K562 (cell line): ENCODE results near the gene RBP3. TPM values are rescaled to one million over a fixed set of nuclear protein-coding genes. Genes with fewer than 3 reads are reported as not detected.
A peak's percentile ranks its signal among the peaks of the same experiment; 100 is the strongest.

Experiments used
- C11orf30 ChIP-seq: fragments of 450-650 bp; IDR thresholded peaks from 2 replicates; pipeline ENCODE4 v1.6.1; 2016; ENCODE audit warnings: low read depth, mild to moderate bottlenecking
- CHD7 ChIP-seq: fragments of 200-600 bp; sonication (generic); IDR thresholded peaks from one replicate; pipeline ENCODE4 v1.6.1; 2012; ENCODE audit warnings: mild to moderate bottlenecking, low read depth, low read length, inconsistent platforms
- FOXP1 ChIP-seq: sonication (generic); formaldehyde crosslinking; IDR thresholded peaks from 2 replicates; pipeline ENCODE4 v1.8.0; 2022; ENCODE audit warnings: mild to moderate bottlenecking, missing genetic modification reagents
- JUN ChIP-seq, 2 experiments: sonication (generic) in 1 of 2; formaldehyde crosslinking in 1 of 2; IDR thresholded peaks; 2 replicates each; pipeline versions ENCODE4 v1.6.1 to v1.8.0; 2012 to 2022; ENCODE audit warnings: borderline replicate concordance in 2 of 2, mild to moderate bottlenecking in 2 of 2, improper control_type of control experiment in 1 of 2, low read depth in 1 of 2, low read length in 1 of 2, missing genetic modification reagents in 1 of 2
- JUNB ChIP-seq: fragments of 450-650 bp; formaldehyde crosslinking; conservative IDR thresholded peaks from 2 replicates; pipeline ENCODE4 v1.4.0; 2020; ENCODE audit warnings: mild to moderate bottlenecking
- NR4A1 ChIP-seq, 2 experiments: fragments of 250-450 bp in 1 of 2; fragments of 450-650 bp in 1 of 2; sonication (Bioruptor Pico) in 1 of 2; IDR thresholded peaks; 2 replicates each; pipeline versions ENCODE4 v1.4.0 to v1.6.1; 2016 to 2020; ENCODE audit warnings: mild to moderate bottlenecking in 2 of 2, missing compliant biosample characterization in 1 of 2, missing genetic modification characterization in 1 of 2, moderate library complexity in 1 of 2
- POLR3A ChIP-seq: IDR thresholded peaks from 2 replicates; pipeline ENCODE4 v1.6.1; 2011; ENCODE audit warnings: borderline replicate concordance, mild to moderate bottlenecking, moderate library complexity; ENCODE audit not compliant: insufficient read length, insufficient read depth; ENCODE audit errors: extremely low read depth
- POU5F1 ChIP-seq: fragments of 150-350 bp; IDR thresholded peaks from 2 replicates; pipeline ENCODE4 v1.6.1; 2014; ENCODE audit warnings: borderline replicate concordance, low read length, low read depth, mild to moderate bottlenecking; ENCODE audit not compliant: partially characterized antibody
- RBM39 ChIP-seq: fragments of 200-400 bp; formaldehyde crosslinking; optimal IDR thresholded peaks from 2 replicates; pipeline ENCODE3; 2018; ENCODE audit warnings: low read depth, low read length
- SMAD1 ChIP-seq: fragments of 150-350 bp; IDR thresholded peaks from 2 replicates; pipeline ENCODE4 v1.6.1; 2014; ENCODE audit warnings: low read length, low read depth; ENCODE audit not compliant: partially characterized antibody
- TGIF2 ChIP-seq: sonication (generic); formaldehyde crosslinking; IDR thresholded peaks from 2 replicates; pipeline ENCODE4 v1.8.1; 2022; ENCODE audit warnings: mild to moderate bottlenecking, missing genetic modification reagents, moderate library complexity
- YBX1 ChIP-seq: fragments of 450-650 bp; IDR thresholded peaks from 2 replicates; pipeline ENCODE4 v1.7.1; 2016; ENCODE audit warnings: mild to moderate bottlenecking
- ZC3H11A ChIP-seq: IDR thresholded peaks from 2 replicates; pipeline ENCODE4 v1.6.1; 2012; ENCODE audit warnings: low read depth, low read length, improper control_type of control experiment
- ZNF277 ChIP-seq: fragments of 250-450 bp; sonication (Bioruptor Pico); IDR thresholded peaks from 2 replicates; pipeline ENCODE4 v1.8.0; 2022; ENCODE audit warnings: inconsistent platforms, mild to moderate bottlenecking, moderate library complexity, borderline replicate concordance
- polyA plus RNA-seq, 8 experiments: library from polyadenylated mRNA; depleted of rRNA in 4 of 8; stranded (reverse) in 5 of 8; unstranded in 3 of 8; fragments of >200 nt; fragmentation: Nextera tagmentation in 2 of 8; fragmentation: Illumina TruSeq in 1 of 8; extraction: Ambion mirVana in 2 of 8; extraction: Trizol in 1 of 8; gene quantifications; 2 replicates each; pipeline versions ENCODE4 v1.2.1 to v1.2.3, GENCODE V29; 2011 to 2014; ENCODE audit warnings: inconsistent platforms in 1 of 8, missing spikeins in 1 of 8
- total RNA-seq, 7 experiments: library from RNA; depleted of rRNA in 6 of 7; stranded (reverse); fragments of >200 nt in 6 of 7; fragmentation: Illumina TruSeq in 2 of 7; extraction: Trizol in 2 of 7; gene quantifications; 2 replicates each; pipeline versions ENCODE4 v1.2.1 to v1.2.3, GENCODE V29; 2011 to 2021; ENCODE audit warnings: low replicate concordance in 1 of 7

The RBP3 gene
- total and polyA plus RNA-seq, 9 of the 15 experiments (the other 6 are each of a cell fraction or from before 2014, with no cell fraction given) = not detected

- TF ChIP-seq ZNF277 (CRISPR knock-in tag) = no peak
- no peak for TF ChIP-seq FOXP1 (CRISPR knock-in tag)
- no peak for TF ChIP-seq POLR3A
- no peak for TF ChIP-seq POU5F1
- no peak for TF ChIP-seq CHD7
- TF ChIP-seq JUNB = no peak
- TF ChIP-seq C11orf30 = peak; percentile 13; the same call in 1 of the 2 replicates
- TF ChIP-seq NR4A1 (CRISPR knock-in tag; IDR thresholded peaks at IDR 0.05) = no peak
- no peak for TF ChIP-seq NR4A1 (tag; IDR thresholded peaks at IDR 0.05)
- no peak for TF ChIP-seq JUN (IDR thresholded peaks at IDR 0.05; ENCODE audit: borderline replicate concordance, low read depth, low read length)
- no peak for TF ChIP-seq JUN (CRISPR knock-in tag; IDR thresholded peaks at IDR 0.05; ENCODE audit: borderline replicate concordance)
- TF ChIP-seq ZC3H11A = no peak
- TF ChIP-seq SMAD1 = no peak
- TF ChIP-seq YBX1 = no peak
- no peak for TF ChIP-seq TGIF2 (CRISPR knock-in tag)
- TF ChIP-seq RBM39 = no peak
These were observed 11.6 kb upstream of the RBP3 start (continued) for GRCh38 chr10:47336387-47337134.
